A549 (cell line): Measurements from ENCODE around the gene LY6G6C. TPM values are rescaled to one million over a fixed set of nuclear protein-coding genes. Genes with fewer than 3 reads are reported as not detected.

Source experiments
- ATAC-seq, 2 experiments: fragments of 200-7000 bp in 1 of 2; fragments of >200 bp in 1 of 2; cut with Nextera tagmentation in 1 of 2; cut with Tn5 transposase in 1 of 2; 3 replicates each; pipeline versions ENCODE4 v1.8.0 to v1.9.1; 2018 to 2020; ENCODE audit warnings: mild to moderate bottlenecking in 1 of 2, moderate library complexity in 1 of 2
- CTCF ChIA-PET: fragments of 300-600 bp; sonication (Branson Sonifier 250); formaldehyde crosslinking; extraction: SDS; loops from one replicate; lab custom pipeline; 2021; ENCODE audit warnings: antibody characterized with exemption, inconsistent platforms; lab: Yijun Ruan, JAX
- POLR2A ChIA-PET: fragments of 350-600 bp; formaldehyde crosslinking; extraction: SDS; loops from one replicate; lab custom pipeline; 2021; ENCODE audit warnings: antibody characterized with exemption, inconsistent platforms; lab: Yijun Ruan, JAX
- DNase-seq, 2 experiments: peaks; one replicate each; pipeline versions ENCODE4 v3.0.0 to v3.0.0-alpha.2; 2011 to 2016; ENCODE audit warnings: low read depth in 1 of 2, low spot score in 1 of 2
- FAIRE-seq: peaks from 2 replicates; lab custom pipeline; 2011; peaks lifted over from hg19 to GRCh38; lab: Jason Lieb, UNC
- H3K27ac ChIP-seq, 2 experiments: fragments of >200 bp; sonication (Bioruptor Twin); formaldehyde crosslinking; 3 replicates each; pipeline ENCODE4 v1.5.1; 2016 to 2017
- H3K4me1 ChIP-seq: fragments of >200 bp; sonication (Bioruptor Twin); formaldehyde crosslinking; 3 replicates; pipeline ENCODE4 v1.6.1; 2016
- H3K4me2 ChIP-seq: fragments of >200 bp; sonication (Bioruptor Twin); formaldehyde crosslinking; 3 replicates; pipeline ENCODE4 v1.6.1; 2016
- H3K4me3 ChIP-seq: fragments of >200 bp; sonication (Bioruptor Twin); formaldehyde crosslinking; 3 replicates; pipeline ENCODE4 v1.5.1; 2016
- H3K9me3 ChIP-seq: fragments of >200 bp; sonication (Bioruptor Twin); formaldehyde crosslinking; 3 replicates; pipeline ENCODE4 v1.6.1; 2016
- BHLHE40 ChIP-seq: IDR thresholded peaks from 2 replicates; pipeline ENCODE4 v1.6.1; 2012; ENCODE audit warnings: low read depth, low read length, inconsistent platforms
- CBX2 ChIP-seq: fragments of 200-600 bp; sonication (generic); IDR thresholded peaks from 2 replicates; pipeline ENCODE4 v1.6.1; 2016; ENCODE audit warnings: low read depth, mild to moderate bottlenecking, borderline replicate concordance
- CBX8 ChIP-seq: fragments of 200-600 bp; sonication (generic); IDR thresholded peaks from 2 replicates; pipeline ENCODE4 v1.6.1; 2016
- CHD4 ChIP-seq: fragments of 200-600 bp; sonication (generic); IDR thresholded peaks from 2 replicates; pipeline ENCODE4 v1.6.1; 2016; ENCODE audit warnings: antibody characterized with exemption, mild to moderate bottlenecking, borderline replicate concordance
- EHF ChIP-seq: fragments of 250-450 bp; sonication (Bioruptor Pico); IDR thresholded peaks from 2 replicates; pipeline ENCODE4 v1.5.0; 2020; ENCODE audit warnings: mild to moderate bottlenecking
- FOSB ChIP-seq: fragments of 250-450 bp; sonication (Bioruptor Pico); IDR thresholded peaks from 2 replicates; pipeline ENCODE4 v1.5.0; 2020; ENCODE audit warnings: mild to moderate bottlenecking, moderate library complexity
- FOXS1 ChIP-seq: fragments of 250-450 bp; sonication (Bioruptor Pico); IDR thresholded peaks from 2 replicates; pipeline ENCODE4 v1.5.0; 2020; ENCODE audit warnings: mild to moderate bottlenecking, moderate library complexity
- HOXA7 ChIP-seq: fragments of 250-450 bp; sonication (Bioruptor Pico); IDR thresholded peaks from 2 replicates; pipeline ENCODE4 v1.5.0; 2020; ENCODE audit warnings: mild to moderate bottlenecking, moderate library complexity
- HOXB13 ChIP-seq: fragments of 250-450 bp; sonication (Bioruptor Pico); IDR thresholded peaks from 2 replicates; pipeline ENCODE4 v1.5.0; 2020; ENCODE audit warnings: low read depth, mild to moderate bottlenecking, moderate library complexity
- MAFK ChIP-seq: fragments of 450-650 bp; IDR thresholded peaks from 2 replicates; pipeline ENCODE4 v1.6.1; 2014; ENCODE audit not compliant: partially characterized antibody
- NFE2L2 ChIP-seq: fragments of 150-350 bp; conservative IDR thresholded peaks from 2 replicates; pipeline ENCODE4 v1.6.1; 2014; ENCODE audit warnings: low read length
- NPAS2 ChIP-seq: fragments of 250-450 bp; sonication (Bioruptor Pico); IDR thresholded peaks from 2 replicates; pipeline ENCODE4 v1.8.0; 2022; ENCODE audit warnings: mild to moderate bottlenecking, moderate library complexity, borderline replicate concordance
- PBX3 ChIP-seq: IDR thresholded peaks from 2 replicates; pipeline ENCODE4 v1.6.1; 2012
- POLR2A ChIP-seq: IDR thresholded peaks from 2 replicates; pipeline ENCODE4 v1.6.1; 2012; ENCODE audit warnings: mild to moderate bottlenecking, low read length
- SMC3 ChIP-seq: fragments of >200 bp; sonication (Bioruptor Twin); formaldehyde crosslinking; IDR thresholded peaks from 3 replicates; pipeline ENCODE4 v1.6.1; 2018; ENCODE audit warnings: inconsistent platforms
- TP53 ChIP-seq: fragments of 250-450 bp; sonication (Bioruptor Pico); IDR thresholded peaks from 2 replicates; pipeline ENCODE4 v1.5.0; 2021; ENCODE audit warnings: mild to moderate bottlenecking, moderate library complexity
- USF2 ChIP-seq: fragments of 450-650 bp; IDR thresholded peaks from 2 replicates; pipeline ENCODE4 v1.6.1; 2014; ENCODE audit warnings: antibody characterized with exemption
- ZC3H11A ChIP-seq: fragments of 450-650 bp; IDR thresholded peaks from 2 replicates; pipeline ENCODE4 v1.6.1; 2014; ENCODE audit warnings: antibody characterized with exemption, mild to moderate bottlenecking
- ZNF302 ChIP-seq: fragments of 250-450 bp; sonication (Bioruptor Pico); IDR thresholded peaks from 2 replicates; pipeline ENCODE4 v1.9.0; 2021; ENCODE audit warnings: inconsistent platforms, mild to moderate bottlenecking, moderate library complexity
- WGBS: methylation state at CpG from one replicate; pipeline ENCODE4 v1.1.6; 2017; ENCODE audit errors: missing lambda C conversion rate; 5-methylcytosine and 5-hydroxymethylcytosine counted together
- polyA minus RNA-seq: library from RNA; depleted of rRNA, polyadenylated mRNA; stranded (reverse); fragments of >200 nt; gene quantifications from 2 replicates; pipeline ENCODE4 v1.2.3, GENCODE V29; 2011; rRNA and poly(A)+ RNA removed
- polyA plus RNA-seq, 4 experiments: library from polyadenylated mRNA; depleted of rRNA in 3 of 4; stranded (reverse); fragments of >200 nt; fragmentation: RNase III in 1 of 4; extraction: RNeasy Plus Mini Kit Qiagen cat#74134 plus additional on column Dnase treatment in 1 of 4; gene quantifications; 2 replicates in 3 of 4; 3 replicates in 1 of 4; pipeline ENCODE4 v1.2.3, GENCODE V29; 2011 to 2017
- TF ChIP-seq, protein P1 (sequence below): fragments of 250-450 bp; sonication (Bioruptor Pico); IDR thresholded peaks from 2 replicates; pipeline ENCODE4 v1.5.0; 2020; ENCODE audit warnings: low read depth, mild to moderate bottlenecking, moderate library complexity
- TF ChIP-seq, protein P2 (sequence below): fragments of >200 bp; sonication (Bioruptor Twin); formaldehyde crosslinking; IDR thresholded peaks from 3 replicates; pipeline ENCODE4 v1.5.1; 2016
- TF ChIP-seq, protein P3 (sequence below): fragments of 150-350 bp; IDR thresholded peaks from 2 replicates; pipeline ENCODE4 v1.6.1; 2014; ENCODE audit warnings: low read depth, mild to moderate bottlenecking, low read length

The LY6G6C gene
- polyA plus RNA-seq (2011; rRNA removed) = 0.08 and 0.11 TPM in 2 replicates
- polyA plus RNA-seq (2012; cell fraction: cytosol; rRNA removed) = 0.04 and 0.09 TPM in 2 replicates
- polyA plus RNA-seq (2012; cell fraction: nucleus; rRNA removed) = 0.64 and 0.91 TPM in 2 replicates
- 0.11 to 0.21 TPM in 2 of 3 replicates, not detected in the other for polyA plus RNA-seq (2017; fragmentation: RNase III; extraction: RNeasy Plus Mini Kit Qiagen cat#74134 plus additional on column Dnase treatment)
- not detected in 2 replicates for polyA minus RNA-seq

DNA sequence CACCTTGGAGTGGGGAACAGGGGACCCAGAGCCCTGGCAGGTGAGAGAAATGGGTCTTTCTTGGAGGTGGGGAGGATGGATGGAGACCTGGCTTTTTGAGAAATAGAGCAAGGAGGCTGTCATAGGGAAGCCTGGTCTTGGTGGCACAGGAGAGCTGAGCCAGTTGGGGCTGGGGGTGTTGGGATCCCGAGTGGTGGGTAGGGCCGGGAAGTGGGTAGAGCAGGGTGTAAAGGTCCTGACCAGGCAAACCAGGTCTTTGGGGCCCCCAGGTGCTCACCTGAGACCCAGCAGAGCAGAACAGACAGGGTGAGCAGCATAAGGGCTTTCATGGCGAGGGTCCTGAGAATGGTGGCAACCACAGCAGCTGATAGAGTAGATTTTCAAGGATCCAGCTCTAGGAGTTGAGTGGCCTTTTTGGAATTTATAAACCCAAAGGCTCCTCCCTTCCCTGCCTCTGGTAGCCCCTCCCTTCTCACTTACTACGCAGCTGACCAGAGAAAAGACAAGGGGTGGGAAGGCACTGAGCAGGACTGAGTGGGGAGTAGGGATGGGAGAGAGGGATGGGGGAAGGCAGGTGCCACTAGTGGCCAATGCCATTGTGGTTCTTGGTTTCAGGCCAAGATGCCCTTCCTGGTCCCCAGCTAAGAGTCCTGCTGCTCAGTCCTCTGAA is at the start of gene LY6G6C:
Gene LY6G6C, minus strand, starts transcription at position 396 of the 670 bp plus-strand sequence. Its CDS starts 67 bp downstream, at position 329.
- H3K4me2 ChIP-seq = no peak within 1 kb of the TSS
- no peaks in the 10 kb centered on the region for H3K9me3 ChIP-seq
- ChIA-PET CTCF (interaction anchor here (0.9 to 1.6 kb wide), 3 partner anchors 9 to 109 kb away, joined by 3 to 6 read pairs (median 3); no protein-coding TSS in a partner anchor), POLR2A (no interaction called here)
- H3K4me3 ChIP-seq = no peak within 1 kb of the TSS
- ATAC-seq = no peak
- no peak for DNase-seq
- H3K4me1 ChIP-seq = no peaks in the 10 kb centered on the region
- TF ChIP-seq BHLHE40 (no peak), POLR2A (no peak), ZC3H11A (no peak), TP53 (no peak), CHD4 (no peak), FOSB (no peak), USF2 (no peak), MAFK (no peak), HOXB13 (CRISPR knock-in tag) (no peak), PBX3 (no peak)
- TF ChIP-seq, protein P1, sequence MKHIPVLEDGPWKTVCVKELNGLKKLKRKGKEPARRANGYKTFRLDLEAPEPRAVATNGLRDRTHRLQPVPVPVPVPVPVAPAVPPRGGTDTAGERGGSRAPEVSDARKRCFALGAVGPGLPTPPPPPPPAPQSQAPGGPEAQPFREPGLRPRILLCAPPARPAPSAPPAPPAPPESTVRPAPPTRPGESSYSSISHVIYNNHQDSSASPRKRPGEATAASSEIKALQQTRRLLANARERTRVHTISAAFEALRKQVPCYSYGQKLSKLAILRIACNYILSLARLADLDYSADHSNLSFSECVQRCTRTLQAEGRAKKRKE (CRISPR knock-in tag) = no peak
- TF ChIP-seq, protein P2, sequence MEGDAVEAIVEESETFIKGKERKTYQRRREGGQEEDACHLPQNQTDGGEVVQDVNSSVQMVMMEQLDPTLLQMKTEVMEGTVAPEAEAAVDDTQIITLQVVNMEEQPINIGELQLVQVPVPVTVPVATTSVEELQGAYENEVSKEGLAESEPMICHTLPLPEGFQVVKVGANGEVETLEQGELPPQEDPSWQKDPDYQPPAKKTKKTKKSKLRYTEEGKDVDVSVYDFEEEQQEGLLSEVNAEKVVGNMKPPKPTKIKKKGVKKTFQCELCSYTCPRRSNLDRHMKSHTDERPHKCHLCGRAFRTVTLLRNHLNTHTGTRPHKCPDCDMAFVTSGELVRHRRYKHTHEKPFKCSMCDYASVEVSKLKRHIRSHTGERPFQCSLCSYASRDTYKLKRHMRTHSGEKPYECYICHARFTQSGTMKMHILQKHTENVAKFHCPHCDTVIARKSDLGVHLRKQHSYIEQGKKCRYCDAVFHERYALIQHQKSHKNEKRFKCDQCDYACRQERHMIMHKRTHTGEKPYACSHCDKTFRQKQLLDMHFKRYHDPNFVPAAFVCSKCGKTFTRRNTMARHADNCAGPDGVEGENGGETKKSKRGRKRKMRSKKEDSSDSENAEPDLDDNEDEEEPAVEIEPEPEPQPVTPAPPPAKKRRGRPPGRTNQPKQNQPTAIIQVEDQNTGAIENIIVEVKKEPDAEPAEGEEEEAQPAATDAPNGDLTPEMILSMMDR = no peak
- no peak within 1 kb of the TSS for H3K27ac ChIP-seq
- FAIRE-seq = no peak
- WGBS = 54% methylated on average over 4 of the region's 4 CpGs

- Histone ChIP-seq H3K4me1 (peaks cover 11% of the 10 kb centered on the region), H3K9me3 (no peaks in the 10 kb centered on the region), H3K4me3 (no peak overlapping the region), H3K27ac (no peak overlapping the region), H3K4me2 (no peak overlapping the region)
- WGBS = 62% methylated on average over 2 of the region's 2 CpGs
- CTCF ChIA-PET = interaction anchor here (1.0 to 5.5 kb wide), 11 partner anchors 10 to 91 kb away, joined by 3 to 36 read pairs (median 6); partner anchors contain the start of genes DDAH2, HSPA1B and MSH5
- no peak for TF ChIP-seq SMC3
- no peak for TF ChIP-seq NPAS2 (CRISPR knock-in tag)
- TF ChIP-seq ZNF302 (CRISPR knock-in tag) = no peak
- no peak for TF ChIP-seq EHF (CRISPR knock-in tag)
- TF ChIP-seq HOXA7 (CRISPR knock-in tag) = no peak
- TF ChIP-seq, protein P1 (CRISPR knock-in tag) = no peak
- no peak for TF ChIP-seq BHLHE40
- no peak for TF ChIP-seq FOXS1 (CRISPR knock-in tag)
- no peak for TF ChIP-seq CBX8
- no peak for TF ChIP-seq NFE2L2
- TF ChIP-seq, protein P2 = no peak
- TF ChIP-seq CHD4 = no peak
- no peak for TF ChIP-seq CBX2
- TF ChIP-seq, protein P3, sequence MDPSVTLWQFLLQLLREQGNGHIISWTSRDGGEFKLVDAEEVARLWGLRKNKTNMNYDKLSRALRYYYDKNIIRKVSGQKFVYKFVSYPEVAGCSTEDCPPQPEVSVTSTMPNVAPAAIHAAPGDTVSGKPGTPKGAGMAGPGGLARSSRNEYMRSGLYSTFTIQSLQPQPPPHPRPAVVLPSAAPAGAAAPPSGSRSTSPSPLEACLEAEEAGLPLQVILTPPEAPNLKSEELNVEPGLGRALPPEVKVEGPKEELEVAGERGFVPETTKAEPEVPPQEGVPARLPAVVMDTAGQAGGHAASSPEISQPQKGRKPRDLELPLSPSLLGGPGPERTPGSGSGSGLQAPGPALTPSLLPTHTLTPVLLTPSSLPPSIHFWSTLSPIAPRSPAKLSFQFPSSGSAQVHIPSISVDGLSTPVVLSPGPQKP = no peak
- TF ChIP-seq TP53 = no peak
- ATAC-seq = no peak
- DNase-seq = no peak
- POLR2A ChIA-PET = no interaction called here
- FAIRE-seq = no peak
Measured at GRCh38 chr6:31770860-31771259, 49.3 kb upstream of the LY6G6C start.
